Measurements from ENCODE around the gene PLEKHD1. TPM values are rescaled to one million over a fixed set of nuclear protein-coding genes. Genes with fewer than 3 reads are reported as not detected.

The PLEKHD1 gene
- total RNA-seq, 1 donor = under 0.01 TPM

- no peak for TF ChIP-seq CTCF (IDR thresholded peaks at IDR 0.05; ENCODE audit: extremely low read depth, low read depth, low read length)
- H3K27me3 ChIP-seq (ENCODE audit: insufficient read depth, low read length) = peaks cover 70% of the 10 kb centered on the region
- no peaks in the 10 kb centered on the region for H3K4me1 ChIP-seq (ENCODE audit: insufficient read depth, low read length)
- H3K79me2 ChIP-seq (ENCODE audit: insufficient read depth, low read length) = no peaks in the 10 kb centered on the region
- H3K4me3 ChIP-seq (ENCODE audit: insufficient read depth, low read length) = no peak overlapping the region
- no peak for DNase-seq (ENCODE audit: insufficient read length, low spot score, missing footprints)
- no peaks in the 10 kb centered on the region for H3K9me3 ChIP-seq (ENCODE audit: low read depth, low read length)
- H4K20me1 ChIP-seq (ENCODE audit: insufficient read depth, low read length) = no peaks in the 10 kb centered on the region
- H2AFZ ChIP-seq (ENCODE audit: low read length) = no peak overlapping the region
- no peak overlapping the region for H3K4me2 ChIP-seq (ENCODE audit: insufficient read depth, low read length)
- no peak overlapping the region for H3K27ac ChIP-seq (ENCODE audit: low read depth, low read length)
- H3K36me3 ChIP-seq (ENCODE audit: insufficient read depth, low read length) = no peaks in the 10 kb centered on the region
Observed at GRCh38 chr14:69485701-69486100, 1.2 kb downstream of the PLEKHD1 start.

- no peaks in the 10 kb centered on the region for H3K36me3 ChIP-seq (ENCODE audit: insufficient read depth, low read length)
- TF ChIP-seq CTCF (IDR thresholded peaks at IDR 0.05; ENCODE audit: extremely low read depth, low read depth, low read length) = no peak
- H3K9me3 ChIP-seq (ENCODE audit: low read depth, low read length) = no peaks in the 10 kb centered on the region
- DNase-seq (ENCODE audit: insufficient read length, low spot score, missing footprints) = no peak
- H3K4me2 ChIP-seq (ENCODE audit: insufficient read depth, low read length) = no peak overlapping the region
- H3K79me2 ChIP-seq (ENCODE audit: insufficient read depth, low read length) = no peaks in the 10 kb centered on the region
- H3K27me3 ChIP-seq (ENCODE audit: insufficient read depth, low read length) = peaks cover 64% of the 10 kb centered on the region
- no peaks in the 10 kb centered on the region for H3K4me1 ChIP-seq (ENCODE audit: insufficient read depth, low read length)
- H3K4me3 ChIP-seq (ENCODE audit: insufficient read depth, low read length) = no peak overlapping the region
- H3K27ac ChIP-seq (ENCODE audit: low read depth, low read length) = no peak overlapping the region
- no peaks in the 10 kb centered on the region for H4K20me1 ChIP-seq (ENCODE audit: insufficient read depth, low read length)
- no peak overlapping the region for H2AFZ ChIP-seq (ENCODE audit: low read length)
Observed at GRCh38 chr14:69487226-69487625, 2.7 kb downstream of the PLEKHD1 start.

GRCh38 chr14:69487771-69488170 is 3.2 kb downstream of the PLEKHD1 start:
- Histone ChIP-seq H4K20me1 (ENCODE audit: insufficient read depth, low read length) (no peaks in the 10 kb centered on the region), H3K9me3 (ENCODE audit: low read depth, low read length) (no peaks in the 10 kb centered on the region), H3K27me3 (ENCODE audit: insufficient read depth, low read length) (peaks cover 59% of the 10 kb centered on the region), H3K36me3 (ENCODE audit: insufficient read depth, low read length) (no peaks in the 10 kb centered on the region), H3K79me2 (ENCODE audit: insufficient read depth, low read length) (no peaks in the 10 kb centered on the region), H3K4me3 (ENCODE audit: insufficient read depth, low read length) (no peak overlapping the region), H3K4me2 (ENCODE audit: insufficient read depth, low read length) (no peak overlapping the region), H2AFZ (ENCODE audit: low read length) (no peak overlapping the region), H3K4me1 (ENCODE audit: insufficient read depth, low read length) (no peaks in the 10 kb centered on the region), H3K27ac (ENCODE audit: low read depth, low read length) (no peak overlapping the region)
- no peak for TF ChIP-seq CTCF (IDR thresholded peaks at IDR 0.05; ENCODE audit: extremely low read depth, low read depth, low read length)
- DNase-seq (ENCODE audit: insufficient read length, low spot score, missing footprints) = no peak

GRCh38 chr14:69489495-69489894 is 5.0 kb downstream of the PLEKHD1 start:
- no peaks in the 10 kb centered on the region for H3K79me2 ChIP-seq (ENCODE audit: insufficient read depth, low read length)
- no peak overlapping the region for H3K4me3 ChIP-seq (ENCODE audit: insufficient read depth, low read length)
- H4K20me1 ChIP-seq (ENCODE audit: insufficient read depth, low read length) = no peaks in the 10 kb centered on the region
- no peaks in the 10 kb centered on the region for H3K4me1 ChIP-seq (ENCODE audit: insufficient read depth, low read length)
- no peak for DNase-seq (ENCODE audit: insufficient read length, low spot score, missing footprints)
- no peak overlapping the region for H2AFZ ChIP-seq (ENCODE audit: low read length)
- peaks cover 51% of the 10 kb centered on the region for H3K27me3 ChIP-seq (ENCODE audit: insufficient read depth, low read length)
- TF ChIP-seq CTCF (IDR thresholded peaks at IDR 0.05; ENCODE audit: extremely low read depth, low read depth, low read length) = no peak
- no peak overlapping the region for H3K27ac ChIP-seq (ENCODE audit: low read depth, low read length)
- no peaks in the 10 kb centered on the region for H3K9me3 ChIP-seq (ENCODE audit: low read depth, low read length)
- H3K36me3 ChIP-seq (ENCODE audit: insufficient read depth, low read length) = no peaks in the 10 kb centered on the region
- no peak overlapping the region for H3K4me2 ChIP-seq (ENCODE audit: insufficient read depth, low read length)
